Breast epithelium (tissue), 3 donors: ENCODE results near the gene BBOX1.

Experiments used
- CTCF ChIP-seq, 3 donors: fragments of 450-650 bp; IDR thresholded peaks; one replicate each; pipeline ENCODE4 v1.5.1; 2016 to 2017; ENCODE audit warnings: antibody characterized with exemption in 3 of 3, mild to moderate bottlenecking in 3 of 3, moderate library complexity in 3 of 3
- POLR2A ChIP-seq: fragments of 450-650 bp; IDR thresholded peaks from one replicate; pipeline ENCODE4 v1.6.1; 2016; ENCODE audit warnings: antibody characterized with exemption, mild to moderate bottlenecking, moderate library complexity
- POLR2AphosphoS5 ChIP-seq, 3 donors: sonication (generic); formaldehyde crosslinking; IDR thresholded peaks; one replicate each; pipeline ENCODE4 v1.6.1; 2017; ENCODE audit warnings: antibody characterized with exemption in 3 of 3

- TF ChIP-seq POLR2A (no peak), CTCF (IDR thresholded peaks at IDR 0.05) (no peak), POLR2AphosphoS5 (IDR thresholded peaks at IDR 0.05) (no peak)
Observed at GRCh38 chr11:27115051-27115650, 74.5 kb downstream of the BBOX1 start.
